ENCODE results near the gene STX16. TPM values are rescaled to one million over a fixed set of nuclear protein-coding genes. Genes with fewer than 3 reads are reported as not detected.
"Not testable (repeated sequence)": the region's sequence is repeated elsewhere in the genome, so short reads cannot be mapped to it uniquely, and the experiment has no call there.

The STX16 gene
- total RNA-seq, 1 donor from 2014 or later = 19.1 TPM

GRCh38 chr20:58636396-58636982 lies 14.6 kb upstream of the STX16 start:
- no peak for DNase-seq (ENCODE audit: low read depth in 2 of 2)

- DNase-seq (ENCODE audit: low read depth in 2 of 2) = no peak
Observed at GRCh38 chr20:58636983-58637421, 14.1 kb upstream of the STX16 start.

DNA sequence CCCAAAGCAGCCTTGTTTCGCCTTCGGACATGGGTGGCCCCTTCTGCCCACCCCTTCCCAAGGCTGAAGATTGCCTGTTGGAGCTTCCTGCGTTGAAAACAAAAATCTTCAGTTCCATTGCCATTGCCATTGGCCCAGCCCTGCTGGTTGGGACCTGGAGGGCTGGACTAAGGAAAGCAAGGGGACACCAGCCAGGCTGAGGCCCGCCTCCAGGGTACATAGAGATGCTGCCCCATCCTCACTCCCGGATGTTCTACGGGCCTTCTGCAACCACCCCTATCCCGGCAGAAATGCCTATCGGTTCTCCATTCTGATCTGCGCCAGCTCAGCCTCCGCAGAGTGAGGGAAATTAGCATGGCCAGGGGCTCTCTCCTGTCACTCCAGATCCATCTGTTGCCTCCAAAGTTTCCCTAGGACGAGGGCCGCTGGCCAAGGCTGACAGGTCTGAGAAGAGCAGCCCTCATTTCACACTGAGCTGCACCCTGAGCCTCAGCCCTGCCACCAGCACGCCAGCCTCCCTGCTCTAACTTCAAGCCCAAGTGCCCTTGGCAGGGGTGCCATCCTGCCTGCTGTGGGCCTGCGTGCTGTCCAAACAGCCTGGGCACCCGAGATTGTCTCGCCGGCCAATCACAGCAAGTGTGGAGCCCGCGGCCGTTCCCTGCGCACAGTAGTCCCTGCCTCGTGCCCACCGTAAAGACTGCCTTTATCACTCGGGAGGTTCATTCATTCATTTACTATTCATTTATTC lies 13.4 kb upstream of the STX16 start:
- DNase-seq (ENCODE audit: low read depth in 2 of 2) = no peak

DNA sequence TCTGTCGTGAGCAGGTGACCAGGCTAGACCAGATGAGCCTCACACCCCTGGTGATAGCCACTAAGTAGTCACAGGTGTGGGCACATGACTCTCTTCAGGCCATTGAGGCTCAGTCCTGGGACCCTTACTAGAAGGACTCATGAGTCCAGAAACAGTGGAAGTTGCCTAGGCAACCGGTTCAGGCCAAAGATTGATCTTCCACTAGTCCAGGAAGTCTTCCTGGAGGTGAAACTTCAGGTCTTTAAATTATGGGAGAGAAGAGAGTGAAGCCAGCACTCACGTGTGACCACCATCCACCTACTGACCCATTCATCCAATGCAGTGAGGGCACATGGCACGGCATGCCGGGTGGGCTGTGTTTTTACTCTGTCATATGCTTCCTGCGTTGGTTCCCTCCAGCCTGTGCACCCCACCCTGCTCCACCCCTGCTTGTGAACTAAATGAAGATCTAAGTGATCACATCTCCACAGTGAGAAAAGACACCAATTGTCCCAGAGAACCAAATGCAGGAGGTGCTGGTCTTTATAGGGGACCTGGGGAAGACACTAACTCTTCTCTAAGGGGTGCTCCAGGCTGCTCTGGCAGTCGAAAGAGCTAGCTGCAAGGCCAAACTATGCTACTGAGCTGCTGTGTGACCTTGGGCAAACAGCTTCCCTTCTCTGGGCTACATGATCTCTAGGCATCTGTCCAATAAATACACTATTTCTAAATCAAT lies 12.5 kb upstream of the STX16 start:
- DNase-seq (ENCODE audit: low read depth in 2 of 2) = no peak

GRCh38 chr20:58639182-58640146 lies 11.6 kb upstream of the STX16 start:
- no peak for DNase-seq (ENCODE audit: low read depth in 2 of 2)

DNA sequence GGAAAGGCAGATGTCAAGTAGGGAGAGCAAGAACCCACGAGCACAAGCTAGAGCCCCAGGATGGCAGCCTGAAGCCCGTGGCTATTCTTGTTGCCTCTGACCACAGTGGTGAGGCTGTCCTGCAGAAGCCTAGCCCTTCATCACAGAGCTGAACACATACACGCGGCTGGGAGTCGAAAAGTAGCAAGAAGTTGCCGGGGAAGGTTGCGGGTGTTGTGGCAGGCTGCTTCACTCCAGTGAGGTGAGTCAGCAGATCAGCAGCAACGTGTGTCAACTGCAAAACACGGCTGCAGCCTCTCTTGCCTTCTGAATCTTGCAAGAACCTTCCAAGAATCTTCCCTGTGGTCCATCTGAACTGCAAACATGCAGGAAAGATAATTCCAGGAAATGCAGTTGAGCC lies 10.6 kb upstream of the STX16 start:
- DNase-seq (ENCODE audit: low read depth in 2 of 2) = no peak

DNA sequence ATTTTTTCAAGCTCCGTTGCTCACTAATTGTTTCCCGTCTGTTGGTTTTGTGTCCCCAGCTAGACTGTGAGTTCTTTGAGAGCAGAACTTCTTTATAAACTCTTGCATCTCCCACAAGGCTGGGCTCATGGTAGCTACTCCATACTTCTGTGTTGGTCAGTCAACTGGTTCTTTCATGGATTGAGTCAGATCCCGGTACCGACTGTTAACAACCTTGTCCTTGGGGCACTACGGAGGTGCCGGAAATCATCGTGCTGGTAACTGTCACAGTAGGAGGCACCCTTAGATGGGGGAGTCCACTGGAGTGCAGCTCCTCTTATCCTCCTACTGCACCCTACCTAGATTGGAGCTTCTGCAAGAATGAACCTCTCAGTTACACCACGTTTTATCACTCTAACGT lies 8.6 kb upstream of the STX16 start:
- DNase-seq (ENCODE audit: low read depth in 2 of 2) = no peak

DNA sequence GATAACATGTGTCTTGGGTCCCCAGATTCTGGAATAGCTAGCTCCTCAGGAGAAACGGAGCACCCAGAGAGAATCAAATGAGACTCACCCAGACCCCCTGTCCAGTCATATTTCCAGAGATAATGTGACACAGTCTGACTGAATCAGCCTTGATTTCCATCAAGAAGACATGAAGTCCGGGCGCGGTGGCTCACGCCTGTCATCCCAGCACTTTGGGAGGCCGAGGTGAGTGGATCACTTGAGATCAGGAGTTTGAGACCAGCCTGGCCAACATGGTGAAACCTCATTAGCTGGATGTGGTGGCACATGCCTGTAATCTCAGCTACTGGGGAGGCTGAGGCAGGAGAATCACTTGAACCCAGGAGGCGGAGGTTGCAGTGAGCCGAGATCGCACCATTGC lies 8.2 kb upstream of the STX16 start:
- not testable (repeated sequence) for DNase-seq (ENCODE audit: low read depth in 2 of 2)

- DNase-seq (ENCODE audit: low read depth in 2 of 2) = peak; percentile 86 to 95
Observed at GRCh38 chr20:58645412-58645968, 5.6 kb upstream of the STX16 start.

- no peak for DNase-seq (ENCODE audit: low read depth in 2 of 2)
Observed at GRCh38 chr20:58646257-58646656, 4.8 kb upstream of the STX16 start.

DNA sequence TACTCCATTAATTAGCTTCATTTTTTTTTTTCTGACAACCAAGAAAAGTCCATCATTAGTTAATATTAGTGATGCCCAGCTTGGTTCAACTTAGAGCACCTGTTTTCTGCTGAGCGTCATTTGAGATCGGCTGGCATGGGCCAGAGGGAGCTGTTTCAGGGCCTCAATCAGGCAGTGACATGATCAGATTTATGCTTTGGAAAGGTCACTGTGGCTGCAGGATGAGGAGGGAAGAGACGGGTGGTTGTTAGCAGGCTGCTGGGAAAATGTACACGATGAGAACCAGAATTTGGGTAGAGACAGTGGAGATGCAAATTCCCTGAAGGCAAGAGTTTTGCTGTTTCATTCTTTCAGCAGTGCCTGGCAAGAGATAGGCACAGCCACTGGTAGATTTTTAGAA lies 4.4 kb upstream of the STX16 start:
- no peak for DNase-seq (ENCODE audit: low read depth in 2 of 2)

DNA sequence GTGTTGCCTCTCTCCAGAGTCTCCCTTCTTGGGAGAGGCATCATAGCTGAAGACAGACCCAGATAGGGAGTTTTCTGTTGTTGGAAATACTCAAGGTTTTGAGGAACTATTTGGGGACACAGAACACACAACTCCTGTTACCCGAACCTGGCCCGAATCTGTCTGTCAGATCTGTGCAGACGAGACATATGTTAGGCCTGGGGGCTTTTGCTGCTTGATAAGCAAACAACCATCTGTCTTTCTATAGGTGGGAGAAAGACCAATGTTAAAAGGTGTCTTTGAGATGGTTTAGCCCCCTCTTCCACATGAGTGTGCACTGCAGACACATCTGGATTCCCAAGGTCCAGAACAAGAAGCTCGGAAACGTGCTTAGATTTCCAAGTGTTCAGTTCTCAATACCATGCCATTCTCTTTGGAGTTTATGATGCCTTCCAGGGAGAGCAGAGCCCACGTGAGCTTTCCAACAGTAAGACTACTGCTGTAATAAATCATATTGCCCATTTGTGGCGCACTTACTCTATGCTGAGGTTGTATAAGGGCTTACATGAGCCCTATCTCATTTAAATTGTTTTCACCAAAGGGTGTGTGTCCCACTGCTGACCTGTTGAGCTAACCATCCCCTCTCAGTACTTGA lies 3.8 kb upstream of the STX16 start:
- DNase-seq (ENCODE audit: low read depth in 2 of 2) = no peak

GRCh38 chr20:58647796-58648501 lies 3.1 kb upstream of the STX16 start:
- peak in 1 of 2 donors; percentile 60 for DNase-seq (ENCODE audit: low read depth in 2 of 2)

- DNase-seq (ENCODE audit: low read depth in 2 of 2) = not testable (repeated sequence)
Observed at GRCh38 chr20:58648502-58648825, 2.6 kb upstream of the STX16 start.

DNA sequence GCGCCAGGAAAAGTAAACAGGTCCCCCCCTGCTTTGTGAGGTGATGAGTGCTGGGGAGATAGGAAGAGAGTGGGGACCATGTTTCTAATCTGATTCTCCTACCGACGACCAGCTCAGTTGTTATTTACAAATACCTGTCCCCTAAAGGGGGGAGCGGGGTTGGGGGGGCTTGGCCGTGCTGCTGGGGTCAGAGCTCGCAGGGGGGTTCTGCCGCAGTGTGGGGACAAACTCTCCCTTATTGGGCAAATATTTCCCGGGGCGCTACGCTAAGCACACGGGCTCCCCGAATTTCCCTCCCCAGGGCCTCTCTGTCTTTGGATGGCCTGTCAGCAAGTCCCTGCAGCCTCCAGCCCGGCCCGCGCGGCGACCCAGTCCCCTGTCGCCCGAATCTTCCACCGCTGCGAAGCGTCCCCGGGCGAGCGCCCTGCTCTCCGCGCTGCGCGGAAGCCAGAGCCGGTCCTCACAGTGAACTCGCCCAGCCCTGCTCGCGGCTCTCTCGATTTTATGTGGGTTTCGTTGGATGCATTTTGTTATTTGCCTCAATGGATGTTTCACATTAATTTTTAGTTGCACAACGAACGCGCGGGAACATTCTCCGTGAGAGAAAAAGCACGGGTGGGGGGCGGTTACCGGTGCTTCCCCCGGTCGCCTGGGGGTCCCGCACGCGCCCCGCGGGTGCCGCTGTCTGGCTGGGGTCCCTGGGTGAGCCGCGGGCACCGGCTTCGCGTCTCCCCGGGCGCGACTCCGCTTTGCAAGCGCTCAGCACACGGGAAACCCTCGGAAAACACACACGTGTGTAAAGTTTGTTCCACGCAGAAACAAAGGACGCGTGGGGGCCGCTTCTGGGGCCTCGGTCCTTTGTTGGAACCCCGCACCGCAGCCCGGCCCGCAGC lies 1.5 kb upstream of the STX16 start:
- no peak for DNase-seq (ENCODE audit: low read depth in 2 of 2)

DNA sequence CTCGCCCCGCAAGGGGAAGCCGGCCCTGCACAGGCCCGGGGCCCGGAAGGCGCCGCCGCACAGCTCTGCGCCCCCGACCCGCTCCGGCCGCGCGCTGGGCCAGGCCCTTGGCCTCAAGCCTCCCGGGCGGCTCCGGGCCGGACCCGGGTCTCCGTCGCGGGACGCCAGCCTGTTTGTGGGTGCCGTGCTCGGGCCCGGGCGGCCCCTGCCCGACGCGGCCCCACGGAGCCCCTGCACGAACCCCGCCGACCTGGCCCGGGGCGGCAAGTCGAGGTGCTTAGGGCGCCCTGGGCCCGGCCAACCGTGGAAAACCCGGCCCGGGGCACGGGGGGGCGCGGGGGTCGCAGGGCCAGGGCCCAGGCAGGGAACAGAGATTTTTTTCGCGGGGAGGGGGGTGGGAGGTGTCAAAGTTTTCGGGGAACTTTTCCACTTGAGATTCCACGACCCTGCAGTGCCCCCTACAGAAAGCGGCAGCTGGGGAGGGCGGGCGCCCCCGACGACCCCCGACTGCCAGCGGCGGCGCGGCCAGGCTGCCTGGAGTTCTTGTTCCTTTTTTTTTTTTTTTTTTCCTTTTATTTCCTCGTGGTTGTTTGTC lies 805 bp upstream of the STX16 start:
- peak in 1 of 2 donors; percentile 21 for DNase-seq (ENCODE audit: low read depth in 2 of 2)

DNA sequence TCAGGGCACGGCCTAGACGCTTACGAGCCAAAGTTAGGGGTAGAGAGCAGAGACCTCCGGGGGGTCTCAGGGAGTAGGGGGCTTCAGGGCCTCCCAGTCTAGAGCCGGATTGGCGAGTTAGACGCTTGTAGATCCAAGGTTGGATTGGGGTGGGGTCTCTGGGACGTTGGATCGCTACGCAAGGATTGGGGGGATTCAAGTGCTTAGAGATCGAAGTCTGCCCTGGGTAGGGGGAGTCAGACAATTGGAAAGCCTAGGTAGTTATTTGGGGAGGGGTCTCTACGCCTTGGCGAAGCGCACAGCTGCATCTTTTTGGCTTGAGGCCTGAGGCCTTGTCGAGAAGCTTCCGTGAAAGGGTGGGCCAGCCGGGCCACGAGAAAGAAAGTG lies 469 bp downstream of the STX16 start:
- DNase-seq (ENCODE audit: low read depth in 2 of 2) = no peak

- peak; percentile 55 to 77 for DNase-seq (ENCODE audit: low read depth in 2 of 2)
Observed at GRCh38 chr20:58651946-58652605, 993 bp downstream of the STX16 start.
